HEK293 (cell line): ENCODE data around the gene MDGA2.

ENCODE experiments used
- RBAK ChIP-seq: fragments of 450-650 bp; formaldehyde crosslinking; IDR thresholded peaks from 2 replicates; pipeline ENCODE4 v1.5.1; 2016; ENCODE audit warnings: missing biosample characterization, missing genetic modification characterization
- SP7 ChIP-seq: fragments of 450-650 bp; formaldehyde crosslinking; IDR thresholded peaks from 2 replicates; pipeline ENCODE4 v1.5.1; 2016; ENCODE audit warnings: missing biosample characterization, missing genetic modification characterization
- ZBTB17 ChIP-seq: fragments of 450-650 bp; formaldehyde crosslinking; IDR thresholded peaks from 2 replicates; pipeline ENCODE4 v1.5.1; 2016; ENCODE audit warnings: missing biosample characterization, missing genetic modification characterization
- ZNF138 ChIP-seq: fragments of 450-650 bp; formaldehyde crosslinking; IDR thresholded peaks from 2 replicates; pipeline ENCODE4 v1.5.1; 2016; ENCODE audit warnings: missing biosample characterization, missing genetic modification characterization, borderline replicate concordance
- ZNF140 ChIP-seq: fragments of 450-650 bp; formaldehyde crosslinking; IDR thresholded peaks from 2 replicates; pipeline ENCODE4 v1.5.1; 2016; ENCODE audit warnings: missing biosample characterization, missing genetic modification characterization
- ZNF211 ChIP-seq: fragments of 450-650 bp; formaldehyde crosslinking; IDR thresholded peaks from 2 replicates; pipeline ENCODE4 v1.5.1; 2016; ENCODE audit warnings: low read depth, missing biosample characterization, missing genetic modification characterization
- ZNF311 ChIP-seq: fragments of 450-650 bp; formaldehyde crosslinking; IDR thresholded peaks from 2 replicates; pipeline ENCODE4 v1.5.1; 2017; ENCODE audit warnings: missing biosample characterization, missing genetic modification characterization, borderline replicate concordance
- ZNF623 ChIP-seq: fragments of 450-650 bp; formaldehyde crosslinking; IDR thresholded peaks from 2 replicates; pipeline ENCODE4 v1.5.1; 2016; ENCODE audit warnings: missing biosample characterization, missing genetic modification characterization
- TF ChIP-seq, protein P1 (sequence below): fragments of 450-650 bp; formaldehyde crosslinking; IDR thresholded peaks from 2 replicates; pipeline ENCODE4 v1.5.1; 2016; ENCODE audit warnings: missing biosample characterization, missing genetic modification characterization
- TF ChIP-seq, protein P2 (sequence below): fragments of 450-650 bp; formaldehyde crosslinking; IDR thresholded peaks from 2 replicates; pipeline ENCODE4 v1.5.1; 2016; ENCODE audit warnings: missing biosample characterization, missing genetic modification characterization
- TF ChIP-seq, protein P3 (sequence below): fragments of 450-650 bp; formaldehyde crosslinking; IDR thresholded peaks from 2 replicates; pipeline ENCODE4 v1.5.0; 2017; ENCODE audit warnings: missing biosample characterization, missing genetic modification characterization, borderline replicate concordance
- TF ChIP-seq, protein P4 (sequence below): fragments of 450-650 bp; formaldehyde crosslinking; IDR thresholded peaks from 2 replicates; pipeline ENCODE4 v1.5.1; 2016; ENCODE audit warnings: missing biosample characterization, missing genetic modification characterization

DNA sequence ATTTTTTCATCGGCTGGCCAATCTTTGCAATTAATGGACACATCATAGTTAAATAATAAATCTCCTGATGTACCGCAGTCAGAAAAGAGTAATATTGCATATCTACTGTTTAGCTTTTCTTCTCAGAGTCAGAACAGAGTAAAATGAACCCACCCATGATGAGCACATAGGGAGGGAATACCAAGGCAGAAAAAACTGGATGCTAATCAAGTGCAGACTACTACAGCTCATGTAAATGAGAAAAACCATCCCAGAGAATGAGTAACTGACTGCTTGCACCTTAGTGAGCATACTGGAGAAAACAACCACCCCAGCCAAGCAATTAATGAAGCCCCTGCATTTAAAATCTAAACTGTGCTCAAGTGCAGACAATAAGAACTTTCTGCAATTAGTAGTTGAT is 483.7 kb downstream of the MDGA2 start:
- TF ChIP-seq, protein P1, sequence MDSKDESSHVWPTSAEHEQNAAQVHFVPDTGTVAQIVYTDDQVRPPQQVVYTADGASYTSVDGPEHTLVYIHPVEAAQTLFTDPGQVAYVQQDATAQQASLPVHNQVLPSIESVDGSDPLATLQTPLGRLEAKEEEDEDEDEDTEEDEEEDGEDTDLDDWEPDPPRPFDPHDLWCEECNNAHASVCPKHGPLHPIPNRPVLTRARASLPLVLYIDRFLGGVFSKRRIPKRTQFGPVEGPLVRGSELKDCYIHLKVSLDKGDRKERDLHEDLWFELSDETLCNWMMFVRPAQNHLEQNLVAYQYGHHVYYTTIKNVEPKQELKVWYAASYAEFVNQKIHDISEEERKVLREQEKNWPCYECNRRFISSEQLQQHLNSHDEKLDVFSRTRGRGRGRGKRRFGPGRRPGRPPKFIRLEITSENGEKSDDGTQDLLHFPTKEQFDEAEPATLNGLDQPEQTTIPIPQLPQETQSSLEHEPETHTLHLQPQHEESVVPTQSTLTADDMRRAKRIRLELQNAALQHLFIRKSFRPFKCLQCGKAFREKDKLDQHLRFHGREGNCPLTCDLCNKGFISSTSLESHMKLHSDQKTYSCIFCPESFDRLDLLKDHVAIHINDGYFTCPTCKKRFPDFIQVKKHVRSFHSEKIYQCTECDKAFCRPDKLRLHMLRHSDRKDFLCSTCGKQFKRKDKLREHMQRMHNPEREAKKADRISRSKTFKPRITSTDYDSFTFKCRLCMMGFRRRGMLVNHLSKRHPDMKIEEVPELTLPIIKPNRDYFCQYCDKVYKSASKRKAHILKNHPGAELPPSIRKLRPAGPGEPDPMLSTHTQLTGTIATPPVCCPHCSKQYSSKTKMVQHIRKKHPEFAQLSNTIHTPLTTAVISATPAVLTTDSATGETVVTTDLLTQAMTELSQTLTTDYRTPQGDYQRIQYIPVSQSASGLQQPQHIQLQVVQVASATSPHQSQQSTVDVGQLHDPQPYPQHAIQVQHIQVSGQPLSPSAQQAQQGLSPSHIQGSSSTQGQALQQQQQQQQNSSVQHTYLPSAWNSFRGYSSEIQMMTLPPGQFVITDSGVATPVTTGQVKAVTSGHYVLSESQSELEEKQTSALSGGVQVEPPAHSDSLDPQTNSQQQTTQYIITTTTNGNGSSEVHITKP (tag by site-specific recombination) = no peak
- TF ChIP-seq ZBTB17 (tag by site-specific recombination) (no peak), RBAK (tag by site-specific recombination) (no peak), SP7 (no peak), ZNF211 (tag by site-specific recombination) (no peak), ZNF138 (tag by site-specific recombination) (no peak), ZNF623 (tag by site-specific recombination) (no peak), ZNF311 (no peak), ZNF140 (no peak)
- TF ChIP-seq, protein P2, sequence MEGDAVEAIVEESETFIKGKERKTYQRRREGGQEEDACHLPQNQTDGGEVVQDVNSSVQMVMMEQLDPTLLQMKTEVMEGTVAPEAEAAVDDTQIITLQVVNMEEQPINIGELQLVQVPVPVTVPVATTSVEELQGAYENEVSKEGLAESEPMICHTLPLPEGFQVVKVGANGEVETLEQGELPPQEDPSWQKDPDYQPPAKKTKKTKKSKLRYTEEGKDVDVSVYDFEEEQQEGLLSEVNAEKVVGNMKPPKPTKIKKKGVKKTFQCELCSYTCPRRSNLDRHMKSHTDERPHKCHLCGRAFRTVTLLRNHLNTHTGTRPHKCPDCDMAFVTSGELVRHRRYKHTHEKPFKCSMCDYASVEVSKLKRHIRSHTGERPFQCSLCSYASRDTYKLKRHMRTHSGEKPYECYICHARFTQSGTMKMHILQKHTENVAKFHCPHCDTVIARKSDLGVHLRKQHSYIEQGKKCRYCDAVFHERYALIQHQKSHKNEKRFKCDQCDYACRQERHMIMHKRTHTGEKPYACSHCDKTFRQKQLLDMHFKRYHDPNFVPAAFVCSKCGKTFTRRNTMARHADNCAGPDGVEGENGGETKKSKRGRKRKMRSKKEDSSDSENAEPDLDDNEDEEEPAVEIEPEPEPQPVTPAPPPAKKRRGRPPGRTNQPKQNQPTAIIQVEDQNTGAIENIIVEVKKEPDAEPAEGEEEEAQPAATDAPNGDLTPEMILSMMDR (tag by site-specific recombination) = no peak
- TF ChIP-seq, protein P3, sequence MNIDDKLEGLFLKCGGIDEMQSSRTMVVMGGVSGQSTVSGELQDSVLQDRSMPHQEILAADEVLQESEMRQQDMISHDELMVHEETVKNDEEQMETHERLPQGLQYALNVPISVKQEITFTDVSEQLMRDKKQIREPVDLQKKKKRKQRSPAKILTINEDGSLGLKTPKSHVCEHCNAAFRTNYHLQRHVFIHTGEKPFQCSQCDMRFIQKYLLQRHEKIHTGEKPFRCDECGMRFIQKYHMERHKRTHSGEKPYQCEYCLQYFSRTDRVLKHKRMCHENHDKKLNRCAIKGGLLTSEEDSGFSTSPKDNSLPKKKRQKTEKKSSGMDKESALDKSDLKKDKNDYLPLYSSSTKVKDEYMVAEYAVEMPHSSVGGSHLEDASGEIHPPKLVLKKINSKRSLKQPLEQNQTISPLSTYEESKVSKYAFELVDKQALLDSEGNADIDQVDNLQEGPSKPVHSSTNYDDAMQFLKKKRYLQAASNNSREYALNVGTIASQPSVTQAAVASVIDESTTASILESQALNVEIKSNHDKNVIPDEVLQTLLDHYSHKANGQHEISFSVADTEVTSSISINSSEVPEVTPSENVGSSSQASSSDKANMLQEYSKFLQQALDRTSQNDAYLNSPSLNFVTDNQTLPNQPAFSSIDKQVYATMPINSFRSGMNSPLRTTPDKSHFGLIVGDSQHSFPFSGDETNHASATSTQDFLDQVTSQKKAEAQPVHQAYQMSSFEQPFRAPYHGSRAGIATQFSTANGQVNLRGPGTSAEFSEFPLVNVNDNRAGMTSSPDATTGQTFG (tag by site-specific recombination) = no peak
- TF ChIP-seq, protein P4, sequence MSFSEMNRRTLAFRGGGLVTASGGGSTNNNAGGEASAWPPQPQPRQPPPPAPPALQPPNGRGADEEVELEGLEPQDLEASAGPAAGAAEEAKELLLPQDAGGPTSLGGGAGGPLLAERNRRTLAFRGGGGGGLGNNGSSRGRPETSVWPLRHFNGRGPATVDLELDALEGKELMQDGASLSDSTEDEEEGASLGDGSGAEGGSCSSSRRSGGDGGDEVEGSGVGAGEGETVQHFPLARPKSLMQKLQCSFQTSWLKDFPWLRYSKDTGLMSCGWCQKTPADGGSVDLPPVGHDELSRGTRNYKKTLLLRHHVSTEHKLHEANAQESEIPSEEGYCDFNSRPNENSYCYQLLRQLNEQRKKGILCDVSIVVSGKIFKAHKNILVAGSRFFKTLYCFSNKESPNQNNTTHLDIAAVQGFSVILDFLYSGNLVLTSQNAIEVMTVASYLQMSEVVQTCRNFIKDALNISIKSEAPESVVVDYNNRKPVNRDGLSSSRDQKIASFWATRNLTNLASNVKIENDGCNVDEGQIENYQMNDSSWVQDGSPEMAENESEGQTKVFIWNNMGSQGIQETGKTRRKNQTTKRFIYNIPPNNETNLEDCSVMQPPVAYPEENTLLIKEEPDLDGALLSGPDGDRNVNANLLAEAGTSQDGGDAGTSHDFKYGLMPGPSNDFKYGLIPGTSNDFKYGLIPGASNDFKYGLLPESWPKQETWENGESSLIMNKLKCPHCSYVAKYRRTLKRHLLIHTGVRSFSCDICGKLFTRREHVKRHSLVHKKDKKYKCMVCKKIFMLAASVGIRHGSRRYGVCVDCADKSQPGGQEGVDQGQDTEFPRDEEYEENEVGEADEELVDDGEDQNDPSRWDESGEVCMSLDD (tag by site-specific recombination) = no peak
